Spleen (tissue), 11 donors: ENCODE results near the gene SPPL2C. TPM values are rescaled to one million over a fixed set of nuclear protein-coding genes. Genes with fewer than 3 reads are reported as not detected.

Source experiments
- DNase-seq: peaks from one replicate; pipeline ENCODE4 v3.0.0-alpha.2; 2020
- H3K27ac ChIP-seq, 8 donors: fragments of 200-600 bp; sonication (generic) in 7 of 8; 1 replicate in 4 of 8; 2 replicates in 4 of 8; pipeline versions ENCODE4 v1.5.0 to v1.8.0; 2016 to 2021; ENCODE audit warnings: inconsistent platforms in 4 of 8, mild to moderate bottlenecking in 4 of 8, moderate library complexity in 1 of 8
- H3K27me3 ChIP-seq, 7 donors: fragments of 200-600 bp; sonication (generic) in 6 of 7; replicated peaks in 1 of 7; 1 replicate in 4 of 7; 2 replicates in 3 of 7; pipeline versions ENCODE4 v1.5.0 to v1.8.0; 2016 to 2021; ENCODE audit warnings: inconsistent platforms in 3 of 7, mild to moderate bottlenecking in 1 of 7
- H3K36me3 ChIP-seq, 6 donors: fragments of 200-600 bp; sonication (generic) in 5 of 6; 1 replicate in 4 of 6; 2 replicates in 2 of 6; pipeline versions ENCODE4 v1.5.0 to v1.8.0; 2016 to 2021; ENCODE audit warnings: inconsistent platforms in 2 of 6
- H3K4me1 ChIP-seq, 6 donors: fragments of 200-600 bp; sonication (generic) in 5 of 6; 1 replicate in 3 of 6; 2 replicates in 3 of 6; pipeline versions ENCODE4 v1.5.0 to v1.8.0; 2016 to 2021; ENCODE audit warnings: inconsistent platforms in 3 of 6
- H3K4me3 ChIP-seq, 8 donors: fragments of 200-600 bp; sonication (generic) in 7 of 8; 1 replicate in 4 of 8; 2 replicates in 4 of 8; pipeline versions ENCODE4 v1.5.0 to v1.8.0; 2016 to 2021; ENCODE audit warnings: inconsistent platforms in 4 of 8, mild to moderate bottlenecking in 4 of 8, moderate library complexity in 2 of 8
- H3K9me3 ChIP-seq, 8 donors: fragments of 200-600 bp; sonication (generic) in 7 of 8; 1 replicate in 4 of 8; 2 replicates in 4 of 8; pipeline versions ENCODE4 v1.5.0 to v1.8.0; 2016 to 2021; ENCODE audit warnings: inconsistent platforms in 4 of 8
- CTCF ChIP-seq, 11 experiments: fragments of 200-600 bp in 7 of 11; fragments of 450-650 bp in 4 of 11; sonication (generic) in 4 of 11; IDR thresholded peaks in 8 of 11; conservative IDR thresholded peaks in 3 of 11; 1 replicate in 7 of 11; 2 replicates in 4 of 11; pipeline versions ENCODE4 v1.4.0 to v1.8.0; 2016 to 2021; ENCODE audit warnings: antibody characterized with exemption in 11 of 11, inconsistent platforms in 4 of 11, mild to moderate bottlenecking in 1 of 11
- POLR2A ChIP-seq, 3 donors: fragments of 450-650 bp; IDR thresholded peaks; one replicate each; pipeline ENCODE4 v1.5.1; 2017; ENCODE audit warnings: antibody characterized with exemption in 3 of 3, mild to moderate bottlenecking in 1 of 3
- POLR2AphosphoS5 ChIP-seq, 3 donors: sonication (generic); formaldehyde crosslinking; IDR thresholded peaks; one replicate each; pipeline ENCODE4 v1.5.1; 2017; ENCODE audit warnings: antibody characterized with exemption in 3 of 3
- WGBS, 5 donors: extraction: QIAGEN DNeasy Blood & Tissue Kit in 3 of 5; methylation state at CpG; one replicate each; pipeline versions ENCODE4 v1.1.5 to v1.1.7; 2013 to 2018; 5-methylcytosine and 5-hydroxymethylcytosine counted together
- intact Hi-C: fragments of 100-400 bp; cut with DNase I; formaldehyde crosslinking; loops from one replicate; pipeline ENCODE4 v1.15.0; 2023; ENCODE audit warnings: low total_unique reads
- polyA plus RNA-seq, 3 donors: library from polyadenylated mRNA; stranded (reverse); fragments of 200-250 nt; gene quantifications; one replicate each; pipeline ENCODE4 v1.2.1, GENCODE V29; 2013
- total RNA-seq, 7 donors: library from RNA; depleted of rRNA in 3 of 7; stranded (reverse); fragments of >200 nt in 3 of 7; fragmentation: NEBNext Ultra II Directional in 4 of 7; extraction: Animal tissue kit (Norgen Biotek cat#: 25700) in 4 of 7; gene quantifications; one replicate each; pipeline versions ENCODE4 v1.1.0 to v1.2.1, GENCODE V29; 2016 to 2021
- donor health status: healthy with polysubstance abuse.
- donor health status: DM: no; HTN: no; CAD: no; lungs with moderate emphysema.
- donor health status: DM: no; HTN: no; CAD: no.
- donor health status: Bipolar disorder and iron deficiency.
- donor health status: healthy.
- donor health status: DM: no; HTN: no; CAD: no.
- donor health status: DM: yes; HTN: yes; CAD: no.

SPPL2C gene
- total and polyA plus RNA-seq, 10 donors = not detected

- Histone ChIP-seq H3K27me3 (peaks cover 0 to 50% (median 0%) of the 10 kb centered on the region in 7 donors), H3K9me3 (no peaks in the 10 kb centered on the region), H3K27ac (no peak overlapping the region), H3K4me3 (no peak overlapping the region), H3K4me1 (peaks cover 0 to 2% (median 0%) of the 10 kb centered on the region in 6 donors), H3K36me3 (no peaks in the 10 kb centered on the region)
- intact Hi-C loops = no loop called here
- DNase-seq = no peak
- WGBS, 5 donors = 52 to 61% (median 58%) methylated on average over 10 of the region's 10 CpGs
- TF ChIP-seq CTCF (IDR thresholded peaks at IDR 0.05 in 8 of 11, conservative IDR thresholded peaks at IDR 0.05 in 3 of 11) (no peak), POLR2AphosphoS5 (IDR thresholded peaks at IDR 0.05) (no peak), POLR2A (IDR thresholded peaks at IDR 0.05) (no peak)
Observed at GRCh38 chr17:45837187-45837586, 7.5 kb upstream of the SPPL2C start.

- H3K27ac ChIP-seq = no peak overlapping the region
- intact Hi-C loops = no loop called here
- H3K27me3 ChIP-seq = peaks cover 0 to 46% (median 0%) of the 10 kb centered on the region in 7 donors
- H3K9me3 ChIP-seq = no peaks in the 10 kb centered on the region
- WGBS, 5 donors = 83 to 100% (median 91%) methylated on average over 2 to 9 of the region's 9 CpGs
- no peak for TF ChIP-seq POLR2A (IDR thresholded peaks at IDR 0.05)
- no peak for TF ChIP-seq CTCF (IDR thresholded peaks at IDR 0.05 in 8 of 11, conservative IDR thresholded peaks at IDR 0.05 in 3 of 11)
- TF ChIP-seq POLR2AphosphoS5 (IDR thresholded peaks at IDR 0.05) = no peak
- H3K36me3 ChIP-seq = no peaks in the 10 kb centered on the region
- no peaks in the 10 kb centered on the region for H3K4me1 ChIP-seq
- no peak overlapping the region for H3K4me3 ChIP-seq
- no peak for DNase-seq
Observed at GRCh38 chr17:45837603-45838002, 7.1 kb upstream of the SPPL2C start.

- TF ChIP-seq POLR2A (IDR thresholded peaks at IDR 0.05) (no peak), CTCF (IDR thresholded peaks at IDR 0.05 in 8 of 11, conservative IDR thresholded peaks at IDR 0.05 in 3 of 11) (no peak), POLR2AphosphoS5 (IDR thresholded peaks at IDR 0.05) (no peak)
- H3K27ac ChIP-seq = no peak overlapping the region
- intact Hi-C loops = no loop called here
- H3K36me3 ChIP-seq = no peaks in the 10 kb centered on the region
- peaks cover 0 to 36% (median 0%) of the 10 kb centered on the region in 7 donors for H3K27me3 ChIP-seq
- H3K4me3 ChIP-seq = no peak overlapping the region
- no peaks in the 10 kb centered on the region for H3K9me3 ChIP-seq
- no peaks in the 10 kb centered on the region for H3K4me1 ChIP-seq
- WGBS, 5 donors = 74 to 89% (median 80%) methylated on average over 8 of the region's 8 CpGs
- no peak for DNase-seq
Observed at GRCh38 chr17:45838751-45839295, 5.9 kb upstream of the SPPL2C start.

GRCh38 chr17:45839442-45839841 lies 5.2 kb upstream of the SPPL2C start:
- H3K4me3 ChIP-seq = no peak overlapping the region
- no peaks in the 10 kb centered on the region for H3K4me1 ChIP-seq
- TF ChIP-seq POLR2A (IDR thresholded peaks at IDR 0.05) (no peak), POLR2AphosphoS5 (IDR thresholded peaks at IDR 0.05) (no peak), CTCF (IDR thresholded peaks at IDR 0.05 in 8 of 11, conservative IDR thresholded peaks at IDR 0.05 in 3 of 11) (no peak)
- DNase-seq = no peak
- no peaks in the 10 kb centered on the region for H3K36me3 ChIP-seq
- no peak overlapping the region for H3K27ac ChIP-seq
- WGBS, 5 donors = 78 to 85% (median 85%) methylated on average over 4 of the region's 4 CpGs
- H3K9me3 ChIP-seq = no peaks in the 10 kb centered on the region
- H3K27me3 ChIP-seq = peaks cover 0 to 36% (median 0%) of the 10 kb centered on the region in 7 donors
- intact Hi-C loops = no loop called here
